Measurements from ENCODE around the gene TMEM31.
"Not testable (repeated sequence)": the region's sequence is repeated elsewhere in the genome, so short reads cannot be mapped to it uniquely, and the experiment has no call there.

TMEM31 gene

DNA sequence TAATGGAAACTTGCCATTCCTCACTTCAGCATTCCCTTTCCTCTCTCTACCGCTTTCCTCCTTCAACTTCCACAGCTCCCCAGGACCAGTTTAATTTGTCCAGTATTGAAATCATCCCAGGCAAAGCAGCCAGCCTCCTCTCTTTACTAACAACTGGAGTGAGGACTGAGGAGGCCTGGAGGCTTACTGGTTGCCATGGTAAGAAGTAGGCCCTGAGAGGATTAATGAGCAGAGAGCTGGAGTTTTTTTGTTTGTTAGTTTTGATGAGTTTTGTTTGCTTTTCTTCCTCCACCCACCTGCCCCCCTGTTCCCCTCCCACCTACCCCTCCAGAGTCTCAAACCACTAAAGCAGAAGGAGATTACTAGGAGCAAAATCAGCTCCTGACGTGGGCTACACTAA is 36.5 kb downstream of the TMEM31 start:
- TF ChIP-seq CTCF (IDR thresholded peaks at IDR 0.05; ENCODE audit: low read depth, low read length): no peak
- no peak overlapping the region for H3K4me3 ChIP-seq (ENCODE audit: low read depth, low read length)
- DNase-seq (ENCODE audit: low read depth, low spot score): no peak
- in situ Hi-C loops (cut with HindIII; ENCODE audit: low sequenced_read_pairs): no loop called here

GRCh38 chrX:103754401-103754800 is 43.7 kb downstream of the TMEM31 start:
- no peak for DNase-seq (ENCODE audit: low read depth, low spot score)
- in situ Hi-C loops (cut with HindIII; ENCODE audit: low sequenced_read_pairs): no loop called here

DNA sequence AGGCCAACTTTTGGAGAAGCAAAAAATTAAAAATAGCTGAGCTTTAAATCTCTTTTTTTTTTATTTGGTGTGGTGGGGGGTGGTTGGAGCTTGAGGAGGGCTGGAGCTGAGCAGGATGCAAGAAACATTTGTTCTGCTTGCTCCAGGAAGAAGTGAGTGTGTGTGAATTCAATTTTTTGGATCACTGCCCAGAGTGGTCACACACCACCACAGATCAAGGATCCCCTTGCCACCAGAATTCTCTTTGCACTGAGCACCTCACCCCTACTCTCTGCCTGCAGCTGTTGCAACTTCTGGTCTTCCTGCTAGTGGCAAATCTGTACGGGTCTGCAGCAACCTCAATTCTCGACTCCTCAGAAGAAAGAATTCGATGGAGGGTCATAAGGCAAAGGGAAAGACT is 46.0 kb downstream of the TMEM31 start:
- no peak for TF ChIP-seq CTCF (IDR thresholded peaks at IDR 0.05; ENCODE audit: low read depth, low read length)
- H3K4me3 ChIP-seq (ENCODE audit: low read depth, low read length): no peak overlapping the region
- in situ Hi-C loops (cut with HindIII; ENCODE audit: low sequenced_read_pairs): no loop called here
- no peak for DNase-seq (ENCODE audit: low read depth, low spot score)

More at GRCh38 chrX:103754401-103754800, 43.7 kb downstream of the TMEM31 start:
- TF ChIP-seq CTCF (IDR thresholded peaks at IDR 0.05; ENCODE audit: low read depth, low read length): no peak
- H3K4me3 ChIP-seq (ENCODE audit: low read depth, low read length): no peak overlapping the region

DNA sequence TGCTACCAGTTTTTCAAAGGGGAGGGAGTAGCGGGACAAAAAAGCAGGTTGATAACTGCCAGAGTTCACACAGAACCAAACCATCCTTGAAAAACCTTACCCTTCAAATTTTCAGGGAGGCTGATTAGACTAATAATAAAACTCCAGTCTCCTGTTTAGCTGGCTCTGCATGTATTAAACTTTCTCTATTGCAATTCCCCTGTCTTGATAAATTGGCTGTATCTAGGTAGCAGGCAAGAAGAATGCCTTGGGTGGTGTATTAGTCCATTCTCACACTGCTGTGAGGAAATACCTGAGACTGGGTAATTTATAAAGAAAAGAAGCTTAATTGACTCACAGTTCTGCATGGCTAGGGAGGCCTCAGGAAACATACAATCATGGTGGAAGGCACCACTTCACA is 47.8 kb downstream of the TMEM31 start:
- no peak overlapping the region for H3K4me3 ChIP-seq (ENCODE audit: low read depth, low read length)
- in situ Hi-C loops (cut with HindIII; ENCODE audit: low sequenced_read_pairs): no loop called here
- TF ChIP-seq CTCF (IDR thresholded peaks at IDR 0.05; ENCODE audit: low read depth, low read length): no peak
- no peak for DNase-seq (ENCODE audit: low read depth, low spot score)

GRCh38 chrX:103763541-103763940 is 52.8 kb downstream of the TMEM31 start:
- in situ Hi-C loops (cut with HindIII; ENCODE audit: low sequenced_read_pairs); DNase-seq (ENCODE audit: low read depth, low spot score); H3K4me3 ChIP-seq (ENCODE audit: low read depth, low read length): not testable (repeated sequence)
